GM23338 (cell line): ENCODE data around the gene TRPM3.

ENCODE experiments used
- CREB1 ChIP-seq: fragments of 250-450 bp; sonication (Bioruptor Pico); IDR thresholded peaks from 2 replicates; pipeline ENCODE4 v1.5.0; 2020; ENCODE audit warnings: low read depth, mild to moderate bottlenecking, moderate library complexity
- CTCF ChIP-seq, 2 experiments: fragments of 200-600 bp in 1 of 2; sonication (generic) in 1 of 2; conservative IDR thresholded peaks; 2 replicates each; pipeline versions ENCODE4 v1.5.1 to v1.6.1; 2016 to 2017; ENCODE audit warnings: antibody characterized with exemption in 2 of 2, low read depth in 2 of 2, mild to moderate bottlenecking in 2 of 2, moderate library complexity in 1 of 2
- ETS1 ChIP-seq: IDR thresholded peaks from 2 replicates; pipeline ENCODE4 v1.6.1; 2016; ENCODE audit warnings: antibody characterized with exemption
- EZH2 ChIP-seq: fragments of 200-600 bp; sonication (generic); IDR thresholded peaks from one replicate; pipeline ENCODE4 v1.8.0; 2017; ENCODE audit warnings: antibody characterized with exemption, mild to moderate bottlenecking, low read depth; ENCODE audit not compliant: unreplicated experiment
- JUNB ChIP-seq: IDR thresholded peaks from one replicate; pipeline ENCODE4 v1.6.1; 2016; ENCODE audit warnings: antibody characterized with exemption; ENCODE audit not compliant: unreplicated experiment
- REST ChIP-seq: IDR thresholded peaks from one replicate; pipeline ENCODE4 v1.6.1; 2018; ENCODE audit warnings: antibody characterized with exemption; ENCODE audit not compliant: unreplicated experiment
- STAT1 ChIP-seq: IDR thresholded peaks from one replicate; pipeline ENCODE4 v1.6.1; 2016; ENCODE audit warnings: antibody characterized with exemption; ENCODE audit not compliant: unreplicated experiment
- ZNF331 ChIP-seq: fragments of 250-450 bp; sonication (Bioruptor Pico); IDR thresholded peaks from 2 replicates; pipeline ENCODE4 v1.5.0; 2020; ENCODE audit warnings: low read depth, mild to moderate bottlenecking, moderate library complexity

GRCh38 chr9:70531311-70531710 is 590.1 kb downstream of the TRPM3 start:
- TF ChIP-seq EZH2 (no peak), CTCF (conservative IDR thresholded peaks at IDR 0.05; ENCODE audit: low read depth in 2 of 2) (no peak), STAT1 (no peak), JUNB (no peak), CREB1 (CRISPR knock-in tag) (no peak), ETS1 (no peak), REST (no peak), ZNF331 (no peak)
